ENCODE results near the gene LRFN2. TPM values are rescaled to one million over a fixed set of nuclear protein-coding genes. Genes with fewer than 3 reads are reported as not detected.

LRFN2 gene
- total RNA-seq, 1 donor from 2014 or later = not detected

DNA sequence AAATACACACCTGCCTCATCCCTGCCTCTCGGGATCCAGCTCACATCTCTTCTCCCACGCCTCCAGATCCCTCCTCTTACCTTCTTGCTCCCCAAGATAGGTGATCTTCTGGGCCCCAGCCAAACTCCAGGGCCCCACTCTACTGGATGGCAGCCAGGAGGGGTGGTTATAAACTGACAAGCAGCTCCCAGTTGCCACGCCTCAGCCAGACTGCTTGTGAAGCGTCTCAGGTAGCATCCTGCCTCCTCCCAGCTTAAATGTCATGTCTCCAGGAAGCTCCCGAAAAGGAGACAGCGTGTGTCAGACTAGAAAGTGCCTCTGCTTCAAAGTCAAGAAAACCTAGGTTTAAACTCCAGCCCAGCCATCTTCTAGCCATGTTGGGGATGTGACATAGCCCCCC, 114.1 kb downstream of the LRFN2 start:
- H3K27ac Mint-ChIP-seq = no peak overlapping the region
- no peak overlapping the region for H3K4me3 Mint-ChIP-seq
- H3K9me3 Mint-ChIP-seq = no peaks in the 10 kb centered on the region
- TF ChIP-seq, protein P1, sequence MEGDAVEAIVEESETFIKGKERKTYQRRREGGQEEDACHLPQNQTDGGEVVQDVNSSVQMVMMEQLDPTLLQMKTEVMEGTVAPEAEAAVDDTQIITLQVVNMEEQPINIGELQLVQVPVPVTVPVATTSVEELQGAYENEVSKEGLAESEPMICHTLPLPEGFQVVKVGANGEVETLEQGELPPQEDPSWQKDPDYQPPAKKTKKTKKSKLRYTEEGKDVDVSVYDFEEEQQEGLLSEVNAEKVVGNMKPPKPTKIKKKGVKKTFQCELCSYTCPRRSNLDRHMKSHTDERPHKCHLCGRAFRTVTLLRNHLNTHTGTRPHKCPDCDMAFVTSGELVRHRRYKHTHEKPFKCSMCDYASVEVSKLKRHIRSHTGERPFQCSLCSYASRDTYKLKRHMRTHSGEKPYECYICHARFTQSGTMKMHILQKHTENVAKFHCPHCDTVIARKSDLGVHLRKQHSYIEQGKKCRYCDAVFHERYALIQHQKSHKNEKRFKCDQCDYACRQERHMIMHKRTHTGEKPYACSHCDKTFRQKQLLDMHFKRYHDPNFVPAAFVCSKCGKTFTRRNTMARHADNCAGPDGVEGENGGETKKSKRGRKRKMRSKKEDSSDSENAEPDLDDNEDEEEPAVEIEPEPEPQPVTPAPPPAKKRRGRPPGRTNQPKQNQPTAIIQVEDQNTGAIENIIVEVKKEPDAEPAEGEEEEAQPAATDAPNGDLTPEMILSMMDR (IDR thresholded peaks at IDR 0.05; ENCODE audit: unreplicated experiment) = no peak
- H3K36me3 Mint-ChIP-seq = no peaks in the 10 kb centered on the region
- no peak for DNase-seq (ENCODE audit: low spot score in 2 of 2, unreplicated experiment in 2 of 2)
- peaks cover 54% of the 10 kb centered on the region for H3K27me3 Mint-ChIP-seq (ENCODE audit: low read depth)
- peaks cover 3% of the 10 kb centered on the region for H3K4me1 Mint-ChIP-seq

DNA sequence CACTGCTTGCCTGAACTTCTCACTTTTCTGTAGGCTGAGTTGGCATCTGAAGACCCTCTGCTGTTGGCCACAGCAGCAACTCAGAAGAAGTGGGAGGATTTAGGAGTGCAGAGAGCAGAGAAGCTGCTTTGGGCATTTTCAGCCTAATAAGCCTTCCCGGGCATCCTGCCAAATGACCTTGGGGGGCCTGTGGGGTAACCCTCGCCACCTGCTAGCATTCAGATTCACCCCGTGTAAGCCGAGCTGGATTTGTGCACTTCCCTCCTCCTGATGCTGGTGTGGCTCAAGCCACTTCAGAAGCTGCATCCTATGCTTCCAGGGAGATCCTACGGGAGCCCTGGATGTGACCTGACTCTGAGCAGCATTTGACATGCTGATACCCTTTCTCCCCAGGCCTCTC, 114.8 kb downstream of the LRFN2 start:
- H3K4me1 Mint-ChIP-seq = no peaks in the 10 kb centered on the region
- H3K27ac Mint-ChIP-seq = no peak overlapping the region
- H3K4me3 Mint-ChIP-seq = no peak overlapping the region
- peaks cover 49% of the 10 kb centered on the region for H3K27me3 Mint-ChIP-seq (ENCODE audit: low read depth)
- TF ChIP-seq, protein P1 (IDR thresholded peaks at IDR 0.05; ENCODE audit: unreplicated experiment) = no peak
- H3K36me3 Mint-ChIP-seq = no peaks in the 10 kb centered on the region
- no peaks in the 10 kb centered on the region for H3K9me3 Mint-ChIP-seq
- no peak for DNase-seq (ENCODE audit: low spot score in 2 of 2, unreplicated experiment in 2 of 2)

DNA sequence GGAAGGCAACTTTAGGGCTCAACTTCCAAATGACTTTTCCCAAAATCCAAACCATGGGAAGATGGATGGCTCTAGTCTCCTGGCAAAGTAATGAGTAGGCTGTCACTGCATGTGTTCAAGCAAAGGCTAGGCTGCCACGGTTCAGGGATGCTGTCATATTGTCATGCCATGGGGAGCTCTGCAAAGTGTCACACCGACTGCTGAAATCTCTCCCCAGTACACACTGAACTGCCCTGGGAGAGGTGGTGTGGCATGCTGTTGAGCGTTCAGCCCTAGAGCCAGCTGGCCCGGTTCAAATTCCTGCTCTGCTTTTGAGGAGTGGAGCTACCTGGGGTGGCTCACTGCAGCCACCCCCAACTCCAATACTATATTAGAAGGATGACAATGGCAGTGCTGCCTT, 115.9 kb downstream of the LRFN2 start:
- no peak for DNase-seq (ENCODE audit: low spot score in 2 of 2, unreplicated experiment in 2 of 2)
- H3K4me1 Mint-ChIP-seq = no peaks in the 10 kb centered on the region
- TF ChIP-seq, protein P1 (IDR thresholded peaks at IDR 0.05; ENCODE audit: unreplicated experiment) = no peak
- peaks cover 46% of the 10 kb centered on the region for H3K27me3 Mint-ChIP-seq (ENCODE audit: low read depth)
- no peak overlapping the region for H3K27ac Mint-ChIP-seq
- no peaks in the 10 kb centered on the region for H3K9me3 Mint-ChIP-seq
- H3K4me3 Mint-ChIP-seq = no peak overlapping the region
- H3K36me3 Mint-ChIP-seq = no peaks in the 10 kb centered on the region

DNA sequence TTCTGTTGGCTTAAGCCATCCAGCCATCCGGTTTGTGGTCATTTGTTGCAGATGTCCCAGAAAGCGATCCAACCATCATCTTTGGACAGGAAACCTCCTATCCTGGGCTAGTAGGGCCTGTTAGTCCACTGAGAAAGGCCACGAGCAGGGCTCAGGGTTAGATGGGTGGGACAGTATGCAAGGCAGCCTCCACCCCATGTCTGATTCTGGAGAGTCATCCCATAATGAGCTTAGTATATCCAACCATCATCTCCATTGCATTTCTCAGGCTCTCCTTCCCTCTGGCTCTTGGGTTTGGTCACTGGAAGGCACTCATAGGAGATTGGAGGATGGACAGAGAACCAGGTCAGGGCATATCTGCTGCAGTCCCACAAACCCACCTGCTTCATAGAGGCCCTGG, 117.8 kb downstream of the LRFN2 start:
- TF ChIP-seq, protein P1 (IDR thresholded peaks at IDR 0.05; ENCODE audit: unreplicated experiment) = no peak
- no peak overlapping the region for H3K4me3 Mint-ChIP-seq

DNA sequence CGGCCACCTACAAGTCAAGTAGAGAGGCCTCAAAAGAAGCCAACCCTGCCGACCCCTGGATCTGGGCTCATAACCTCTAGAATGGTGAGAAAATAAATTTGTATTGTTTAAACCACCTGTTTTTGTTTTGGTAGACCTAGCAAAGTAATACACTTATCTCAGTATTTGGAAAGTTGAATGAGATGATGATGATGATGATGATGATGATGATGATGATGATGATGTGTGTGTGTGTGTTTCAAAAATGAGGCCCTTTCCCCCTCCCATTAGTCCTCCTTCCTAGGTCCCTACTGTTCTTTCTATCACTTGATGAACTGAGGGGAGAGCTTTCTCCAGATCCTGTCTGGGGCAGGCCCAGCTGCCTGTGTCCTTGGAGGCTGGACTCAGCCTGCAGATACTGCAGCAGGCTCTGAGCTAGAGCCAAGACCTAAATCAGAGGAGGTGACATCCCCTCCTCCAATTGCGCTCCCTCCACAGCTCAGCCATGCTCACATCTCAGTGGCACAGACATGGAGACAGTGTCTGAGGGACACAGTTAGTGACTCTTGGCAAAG, 120.1 kb downstream of the LRFN2 start:
- no peaks in the 10 kb centered on the region for H3K36me3 Mint-ChIP-seq
- H3K27me3 Mint-ChIP-seq (ENCODE audit: low read depth) = peaks cover 48% of the 10 kb centered on the region
- peaks cover 6% of the 10 kb centered on the region for H3K9me3 Mint-ChIP-seq
- H3K27ac Mint-ChIP-seq = no peak overlapping the region
- no peak for DNase-seq (ENCODE audit: low spot score in 2 of 2, unreplicated experiment in 2 of 2)
- H3K4me3 Mint-ChIP-seq = no peak overlapping the region
- H3K4me1 Mint-ChIP-seq = no peaks in the 10 kb centered on the region
- TF ChIP-seq, protein P1 (IDR thresholded peaks at IDR 0.05; ENCODE audit: unreplicated experiment) = no peak

More for the DNA sequence above, 117.8 kb downstream of the LRFN2 start:
- no peak for DNase-seq (ENCODE audit: low spot score in 2 of 2, unreplicated experiment in 2 of 2)
- H3K27me3 Mint-ChIP-seq (ENCODE audit: low read depth) = peaks cover 54% of the 10 kb centered on the region
- H3K27ac Mint-ChIP-seq = no peak overlapping the region
- peaks cover 6% of the 10 kb centered on the region for H3K9me3 Mint-ChIP-seq
- H3K36me3 Mint-ChIP-seq = no peaks in the 10 kb centered on the region
- no peaks in the 10 kb centered on the region for H3K4me1 Mint-ChIP-seq

DNA sequence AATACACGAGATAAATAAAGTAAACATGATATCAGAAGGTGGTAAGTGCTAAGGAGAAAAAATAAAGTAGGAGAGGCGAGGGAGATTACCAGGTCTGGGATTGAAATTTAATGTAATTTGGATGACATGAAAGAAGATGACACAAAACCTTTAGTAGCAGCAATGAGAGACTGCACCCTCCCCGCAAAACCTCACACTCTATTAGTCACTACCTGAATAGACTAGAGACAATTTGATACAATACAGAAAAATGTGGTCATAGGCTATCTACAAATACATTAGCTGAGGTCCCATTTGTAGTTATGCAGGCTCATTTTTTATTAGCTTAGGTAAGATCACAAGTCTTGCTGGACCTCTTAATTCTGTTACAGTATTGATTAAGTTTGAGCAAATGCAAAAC, 125.5 kb downstream of the LRFN2 start:
- Mint-ChIP-seq H3K4me1 (no peaks in the 10 kb centered on the region), H3K27ac (no peak overlapping the region), H3K4me3 (no peak overlapping the region), H3K27me3 (ENCODE audit: low read depth) (peaks cover 45% of the 10 kb centered on the region), H3K36me3 (no peaks in the 10 kb centered on the region), H3K9me3 (peaks cover 6% of the 10 kb centered on the region)
- no peak for DNase-seq (ENCODE audit: low spot score in 2 of 2, unreplicated experiment in 2 of 2)
- TF ChIP-seq, protein P1 (IDR thresholded peaks at IDR 0.05; ENCODE audit: unreplicated experiment) = no peak

Data from mesothelial cell of epicardium (in vitro differentiated cells).